ENCODE measurements around the gene LRP8. TPM values are rescaled to one million over a fixed set of nuclear protein-coding genes. Genes with fewer than 3 reads are reported as not detected.

Gene LRP8
- total and polyA plus RNA-seq, 9 of the 15 experiments (the other 6 are each of a cell fraction or from before 2014, with no cell fraction given): 7.1 to 56.1 (median 31.3) TPM

DNA sequence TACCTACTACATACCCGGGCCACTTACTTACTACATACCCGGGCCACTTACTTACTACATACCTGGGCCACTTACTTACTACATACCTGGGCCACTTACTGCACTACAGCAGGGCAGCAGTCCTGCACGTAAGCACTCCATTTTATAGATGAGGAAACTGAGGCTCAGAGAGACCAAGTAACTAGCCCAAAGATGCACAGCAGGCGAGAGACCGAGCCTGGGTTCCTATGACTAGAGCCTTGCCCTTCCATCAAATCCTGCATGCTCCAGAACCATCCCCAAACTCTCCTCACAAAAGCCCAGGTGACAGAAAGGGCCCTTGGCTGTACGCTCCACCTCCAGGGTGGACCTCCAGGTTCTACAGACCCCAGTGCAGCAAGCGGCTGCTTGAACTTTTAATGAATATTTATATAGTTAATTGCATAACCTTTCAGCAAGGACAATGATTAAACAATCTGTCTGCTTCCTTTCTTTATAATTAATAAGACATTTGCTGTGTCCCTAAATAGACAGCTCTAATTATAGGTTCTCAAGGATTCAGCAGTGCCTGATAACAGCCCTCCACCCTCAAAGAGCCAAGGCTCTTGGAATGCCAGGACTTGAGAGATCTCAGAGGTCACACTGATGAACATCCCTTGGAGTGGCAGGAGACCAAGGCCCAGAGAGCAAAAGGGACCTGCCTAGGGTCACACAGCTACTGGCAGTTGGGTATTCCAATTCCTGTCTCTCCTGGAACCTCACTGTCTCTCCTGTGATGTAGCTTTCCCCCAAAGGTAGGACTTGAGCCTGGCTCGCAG lies 43.4 kb downstream of the LRP8 start:
- no peaks in the 10 kb centered on the region for H3K4me1 ChIP-seq (replicated peaks in 1 of 2; ENCODE audit: control insufficient read depth in 2 of 2, insufficient read depth in 2 of 2, low read length in 2 of 2)
- no peak overlapping the region for H3K4me2 ChIP-seq (ENCODE audit: insufficient read depth, low read length)
- H3K79me2 ChIP-seq (ENCODE audit: control insufficient read depth, insufficient read depth, low read length): no peaks in the 10 kb centered on the region
- FAIRE-seq (peak; percentile 32), ATAC-seq (no peak), DNase-seq (ENCODE audit: extremely low read depth in 1 of 4, low spot score in 3 of 4) (no peak)
- in situ Hi-C loops (cut with MboI): no loop called here
- intact Hi-C loops (cut with micrococcal nuclease): no loop called here
- peaks cover 4% of the 10 kb centered on the region; the same call in 1 of the 2 replicates for H4K20me1 ChIP-seq (replicated peaks; ENCODE audit: control insufficient read depth, insufficient read depth, low read length)
- no TSS peak for BruUV-seq (replicated peaks)
- H3K9me1 ChIP-seq (ENCODE audit: control insufficient read depth, insufficient read depth, low read length): no peaks in the 10 kb centered on the region
- no peak overlapping the region for H3K9ac ChIP-seq (ENCODE audit: insufficient read depth in 1 of 2, low read depth in 2 of 2, low read length in 2 of 2)
- WGBS (ENCODE audit: insufficient coverage, low coverage, missing lambda C conversion rate): 96% methylated on average over 8 of the region's 8 CpGs
- CTCF ChIA-PET (ENCODE audit: low intra/inter-chr PET ratio): interaction anchor here (0.6 kb wide), 1 partner anchor 422 kb away, joined by 3 read pairs; no protein-coding TSS in a partner anchor
- H3K4me3 ChIP-seq: no peak overlapping the region
- no peak overlapping the region for H3K27ac ChIP-seq (ENCODE audit: extremely low read depth, low read depth, low read length)
- H3K27me3 ChIP-seq (ENCODE audit: control insufficient read depth in 2 of 2, insufficient read depth in 2 of 2, low read length in 2 of 2): no peaks in the 10 kb centered on the region
- POLR2A ChIA-PET: no interaction called here
- peaks cover 88% of the 10 kb centered on the region; the same call in 2 of the 3 replicates for H3K36me3 ChIP-seq (ENCODE audit: control insufficient read depth, insufficient read depth, low read length)
- no peak overlapping the region for H2AFZ ChIP-seq (ENCODE audit: low read depth, low read length)
- no peaks in the 10 kb centered on the region for H3K9me3 ChIP-seq (replicated peaks; ENCODE audit: control insufficient read depth, insufficient read depth, low read depth, low read length)
- no peak for TF ChIP-seq ZNF217 (CRISPR knock-in tag; IDR thresholded peaks at IDR 0.05)
- peak; percentile 41 for TF ChIP-seq ZFP36 (IDR thresholded peaks at IDR 0.05; ENCODE audit: low read depth, low read length, partially characterized antibody)
- TF ChIP-seq TCF3 (CRISPR knock-in tag; IDR thresholded peaks at IDR 0.05): no peak
- TF ChIP-seq ZNF764 (CRISPR knock-in tag; IDR thresholded peaks at IDR 0.05; ENCODE audit: low read depth): no peak
- no peak for TF ChIP-seq ZNF695 (CRISPR knock-in tag; IDR thresholded peaks at IDR 0.05)
- TF ChIP-seq ZNF347 (CRISPR knock-in tag; IDR thresholded peaks at IDR 0.05; ENCODE audit: low read depth): no peak
- TF ChIP-seq CBX2 (IDR thresholded peaks at IDR 0.05; ENCODE audit: insufficient read depth, low read length, poor library complexity, severe bottlenecking): no peak
- TF ChIP-seq, protein P1, sequence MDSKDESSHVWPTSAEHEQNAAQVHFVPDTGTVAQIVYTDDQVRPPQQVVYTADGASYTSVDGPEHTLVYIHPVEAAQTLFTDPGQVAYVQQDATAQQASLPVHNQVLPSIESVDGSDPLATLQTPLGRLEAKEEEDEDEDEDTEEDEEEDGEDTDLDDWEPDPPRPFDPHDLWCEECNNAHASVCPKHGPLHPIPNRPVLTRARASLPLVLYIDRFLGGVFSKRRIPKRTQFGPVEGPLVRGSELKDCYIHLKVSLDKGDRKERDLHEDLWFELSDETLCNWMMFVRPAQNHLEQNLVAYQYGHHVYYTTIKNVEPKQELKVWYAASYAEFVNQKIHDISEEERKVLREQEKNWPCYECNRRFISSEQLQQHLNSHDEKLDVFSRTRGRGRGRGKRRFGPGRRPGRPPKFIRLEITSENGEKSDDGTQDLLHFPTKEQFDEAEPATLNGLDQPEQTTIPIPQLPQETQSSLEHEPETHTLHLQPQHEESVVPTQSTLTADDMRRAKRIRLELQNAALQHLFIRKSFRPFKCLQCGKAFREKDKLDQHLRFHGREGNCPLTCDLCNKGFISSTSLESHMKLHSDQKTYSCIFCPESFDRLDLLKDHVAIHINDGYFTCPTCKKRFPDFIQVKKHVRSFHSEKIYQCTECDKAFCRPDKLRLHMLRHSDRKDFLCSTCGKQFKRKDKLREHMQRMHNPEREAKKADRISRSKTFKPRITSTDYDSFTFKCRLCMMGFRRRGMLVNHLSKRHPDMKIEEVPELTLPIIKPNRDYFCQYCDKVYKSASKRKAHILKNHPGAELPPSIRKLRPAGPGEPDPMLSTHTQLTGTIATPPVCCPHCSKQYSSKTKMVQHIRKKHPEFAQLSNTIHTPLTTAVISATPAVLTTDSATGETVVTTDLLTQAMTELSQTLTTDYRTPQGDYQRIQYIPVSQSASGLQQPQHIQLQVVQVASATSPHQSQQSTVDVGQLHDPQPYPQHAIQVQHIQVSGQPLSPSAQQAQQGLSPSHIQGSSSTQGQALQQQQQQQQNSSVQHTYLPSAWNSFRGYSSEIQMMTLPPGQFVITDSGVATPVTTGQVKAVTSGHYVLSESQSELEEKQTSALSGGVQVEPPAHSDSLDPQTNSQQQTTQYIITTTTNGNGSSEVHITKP (IDR thresholded peaks at IDR 0.05; ENCODE audit: partially characterized antibody): no peak
- peak; percentile 43 for TF ChIP-seq RBM25 (IDR thresholded peaks at IDR 0.05; ENCODE audit: low read depth, low read length, severe bottlenecking)
- no peak for TF ChIP-seq NCOA2 (IDR thresholded peaks at IDR 0.05; ENCODE audit: partially characterized antibody in 2 of 2)
- TF ChIP-seq MAFK (IDR thresholded peaks at IDR 0.05; ENCODE audit: low read length): no peak
- TF ChIP-seq MTA3 (IDR thresholded peaks at IDR 0.05; ENCODE audit: borderline replicate concordance): no peak
- TF ChIP-seq ZZZ3 (IDR thresholded peaks at IDR 0.05): no peak
- TF ChIP-seq STAT5B (CRISPR knock-in tag; IDR thresholded peaks at IDR 0.05): no peak
- no peak for TF ChIP-seq TBP (optimal IDR thresholded peaks at IDR 0.05; ENCODE audit: low read depth, low read length)
- TF ChIP-seq HDGF (IDR thresholded peaks at IDR 0.05): no peak
- TF ChIP-seq KLF10 (CRISPR knock-in tag; IDR thresholded peaks at IDR 0.05): no peak
- peak; percentile 58; the same call in 1 of the 2 replicates for TF ChIP-seq BCOR (IDR thresholded peaks at IDR 0.05)
- TF ChIP-seq ZNF408 (CRISPR knock-in tag; IDR thresholded peaks at IDR 0.05; ENCODE audit: low read depth): no peak
- no peak for TF ChIP-seq MCM2 (IDR thresholded peaks at IDR 0.05; ENCODE audit: low read depth)
- TF ChIP-seq RNF2 (IDR thresholded peaks at IDR 0.05): no peak
- TF ChIP-seq XRCC3 (IDR thresholded peaks at IDR 0.05): no peak
- no peak for TF ChIP-seq IRF2 (CRISPR knock-in tag; IDR thresholded peaks at IDR 0.05)

All from K562 (cell line).